Fibroblast of lung (primary cell): ENCODE results near the gene DHRS7C. TPM values are rescaled to one million over a fixed set of nuclear protein-coding genes. Genes with fewer than 3 reads are reported as not detected.

Source experiments
- DNase-seq, 2 donors: peaks; one replicate each; pipeline versions ENCODE4 v3.0.0 to v3.0.0-alpha.2; 2010; ENCODE audit warnings: low read depth in 2 of 2
- H2AFZ ChIP-seq: 2 replicates; pipeline ENCODE4 v1.5.1; 2012; ENCODE audit warnings: low read length, control low read depth, inconsistent platforms
- H3K27ac ChIP-seq: 2 replicates; pipeline ENCODE4 v1.5.1; 2011; ENCODE audit warnings: low read length, control low read depth; ENCODE audit not compliant: insufficient read depth
- H3K27me3 ChIP-seq: 2 replicates; pipeline ENCODE4 v1.5.1; 2011; ENCODE audit warnings: mild to moderate bottlenecking, low read length; ENCODE audit not compliant: control insufficient read depth, insufficient read depth
- H3K36me3 ChIP-seq: 2 replicates; pipeline ENCODE4 v1.5.1; 2011; ENCODE audit warnings: low read length; ENCODE audit not compliant: control insufficient read depth, insufficient read depth
- H3K4me1 ChIP-seq: 2 replicates; pipeline ENCODE4 v1.5.1; 2011; ENCODE audit warnings: low read length; ENCODE audit not compliant: control insufficient read depth, insufficient read depth; ENCODE audit errors: extremely low read depth
- H3K4me2 ChIP-seq: 2 replicates; pipeline ENCODE4 v1.5.1; 2011; ENCODE audit warnings: low read length, control low read depth; ENCODE audit not compliant: insufficient read depth; ENCODE audit errors: extremely low read depth
- H3K4me3 ChIP-seq, 4 experiments: fragments of 200-600 bp in 1 of 4; sonication (generic) in 1 of 4; replicated peaks in 1 of 4; 2 replicates each; pipeline ENCODE4 v1.5.1; 2011 to 2016; ENCODE audit warnings: low read length in 4 of 4, low read depth in 3 of 4, mild to moderate bottlenecking in 3 of 4, control low read depth in 2 of 4, inconsistent platforms in 1 of 4, mixed read lengths in 1 of 4; ENCODE audit not compliant: insufficient read depth in 1 of 4; ENCODE audit errors: control extremely low read depth in 1 of 4
- H3K79me2 ChIP-seq: 2 replicates; pipeline ENCODE4 v1.5.1; 2012; ENCODE audit warnings: mild to moderate bottlenecking, low read length, inconsistent platforms; ENCODE audit not compliant: control insufficient read depth, insufficient read depth
- H3K9ac ChIP-seq: 2 replicates; pipeline ENCODE4 v1.5.1; 2011; ENCODE audit warnings: mild to moderate bottlenecking, low read length, control low read depth; ENCODE audit not compliant: insufficient read depth
- H3K9me3 ChIP-seq: 2 replicates; pipeline ENCODE4 v1.5.1; 2012; ENCODE audit warnings: low read depth, low read length; ENCODE audit not compliant: control insufficient read depth, insufficient read depth
- H4K20me1 ChIP-seq: 2 replicates; pipeline ENCODE4 v1.5.1; 2011; ENCODE audit warnings: low read length; ENCODE audit not compliant: control insufficient read depth, insufficient read depth; ENCODE audit errors: extremely low read depth
- CTCF ChIP-seq, 2 donors: IDR thresholded peaks in 1 of 2; conservative IDR thresholded peaks in 1 of 2; 1 replicate in 1 of 2; 2 replicates in 1 of 2; pipeline ENCODE4 v1.5.1; 2011 to 2012; ENCODE audit warnings: low read length in 2 of 2, control low read depth in 1 of 2, inconsistent platforms in 1 of 2, low read depth in 1 of 2, mild to moderate bottlenecking in 1 of 2
- EZH2 ChIP-seq: IDR thresholded peaks from 2 replicates; pipeline ENCODE4 v1.5.1; 2012; ENCODE audit warnings: low read length, control low read depth, mild to moderate bottlenecking; ENCODE audit errors: missing control alignments
- polyA plus RNA-seq, 2 donors: library from polyadenylated mRNA; depleted of rRNA in 1 of 2; stranded (reverse) in 1 of 2; unstranded in 1 of 2; fragments of >200 nt; gene quantifications; 2 replicates each; pipeline ENCODE4 v1.2.1, GENCODE V29; 2011 to 2012; ENCODE audit warnings: missing spikeins in 1 of 2
- total RNA-seq: library from RNA; depleted of rRNA; stranded (reverse); fragments of >200 nt; gene quantifications from 2 replicates; pipeline ENCODE4 v1.2.1, GENCODE V29; 2014

The DHRS7C gene
- total and polyA plus RNA-seq, 2 donors (not counting 1 experiment from before 2014, with no cell fraction given): not detected

- TF ChIP-seq CTCF (conservative IDR thresholded peaks at IDR 0.05 in 1 of 2, IDR thresholded peaks at IDR 0.05 in 1 of 2; ENCODE audit: low read depth in 1 of 2, low read length in 2 of 2) (no peak), EZH2 (no peak)
- Histone ChIP-seq H3K4me3 (no peak overlapping the region), H2AFZ (no peak overlapping the region), H3K27me3 (no peaks in the 10 kb centered on the region), H3K9ac (no peak overlapping the region), H3K4me1 (no peaks in the 10 kb centered on the region), H3K79me2 (no peaks in the 10 kb centered on the region), H4K20me1 (no peaks in the 10 kb centered on the region), H3K4me2 (no peak overlapping the region), H3K36me3 (no peaks in the 10 kb centered on the region), H3K9me3 (no peaks in the 10 kb centered on the region), H3K27ac (no peak overlapping the region)
- DNase-seq: no peak
Observed at GRCh38 chr17:9809409-9809808, 18.0 kb upstream of the DHRS7C start.

- H3K79me2 ChIP-seq: no peaks in the 10 kb centered on the region
- H3K36me3 ChIP-seq: no peaks in the 10 kb centered on the region
- no peaks in the 10 kb centered on the region for H3K27me3 ChIP-seq
- H3K27ac ChIP-seq: no peak overlapping the region
- no peak overlapping the region for H3K9ac ChIP-seq
- no peaks in the 10 kb centered on the region for H3K4me1 ChIP-seq
- no peaks in the 10 kb centered on the region for H4K20me1 ChIP-seq
- no peak overlapping the region for H3K4me2 ChIP-seq
- no peaks in the 10 kb centered on the region for H3K9me3 ChIP-seq
- no peak overlapping the region for H2AFZ ChIP-seq
- no peak for DNase-seq
- TF ChIP-seq CTCF (conservative IDR thresholded peaks at IDR 0.05 in 1 of 2, IDR thresholded peaks at IDR 0.05 in 1 of 2; ENCODE audit: low read depth in 1 of 2, low read length in 2 of 2): no peak
- no peak for TF ChIP-seq EZH2
- H3K4me3 ChIP-seq: no peak overlapping the region
Observed at GRCh38 chr17:9806699-9807098, 15.3 kb upstream of the DHRS7C start.

GRCh38 chr17:9805769-9806168, 14.4 kb upstream of the DHRS7C start:
- H2AFZ ChIP-seq: no peak overlapping the region
- H3K4me3 ChIP-seq: no peak overlapping the region
- no peaks in the 10 kb centered on the region for H3K27me3 ChIP-seq
- no peaks in the 10 kb centered on the region for H3K4me1 ChIP-seq
- H3K36me3 ChIP-seq: no peaks in the 10 kb centered on the region
- H3K9me3 ChIP-seq: no peaks in the 10 kb centered on the region
- no peak overlapping the region for H3K9ac ChIP-seq
- no peaks in the 10 kb centered on the region for H3K79me2 ChIP-seq
- no peak for TF ChIP-seq CTCF (conservative IDR thresholded peaks at IDR 0.05 in 1 of 2, IDR thresholded peaks at IDR 0.05 in 1 of 2; ENCODE audit: low read depth in 1 of 2, low read length in 2 of 2)
- no peaks in the 10 kb centered on the region for H4K20me1 ChIP-seq
- no peak for DNase-seq
- H3K27ac ChIP-seq: no peak overlapping the region
- H3K4me2 ChIP-seq: no peak overlapping the region
